OCI-LY7 (cell line): ENCODE measurements around the gene SAP130. TPM values are rescaled to one million over a fixed set of nuclear protein-coding genes. Genes with fewer than 3 reads are reported as not detected.

Experiments
- BruUV-seq: library from RNA; stranded (reverse); fragments of 400-500 nt; replicated peaks from 2 replicates; lab custom pipeline; 2021; lab: Mats Ljungman, UMichigan
- CTCF ChIA-PET: fragments of 300-600 bp; sonication (Branson Sonifier 250); formaldehyde crosslinking; loops from one replicate; lab custom pipeline; 2022; ENCODE audit warnings: antibody characterized with exemption; ENCODE audit not compliant: unreplicated experiment; lab: Charles Lee
- POLR2A ChIA-PET: fragments of 300-600 bp; sonication (Branson Sonifier 250); formaldehyde crosslinking; loops from one replicate; lab custom pipeline; 2022; ENCODE audit warnings: antibody characterized with exemption; lab: Charles Lee
- DNase-seq: peaks from one replicate; pipeline ENCODE4 v3.0.0-alpha.2; 2015; ENCODE audit warnings: low spot score
- H2AFZ ChIP-seq: fragments of 200-600 bp; sonication (generic), shearing (Covaris generic); 2 replicates; pipeline ENCODE4 v1.6.1; 2014; ENCODE audit warnings: mild to moderate bottlenecking, antibody characterized with exemption, low read length, moderate library complexity
- H3K27ac ChIP-seq: fragments of 200-600 bp; sonication (generic); 2 replicates; pipeline ENCODE4 v1.5.1; 2014; ENCODE audit warnings: mixed run types, low read depth, mild to moderate bottlenecking, moderate library complexity, low read length, inconsistent platforms; ENCODE audit not compliant: poor library complexity, severe bottlenecking
- H3K36me3 ChIP-seq: fragments of 200-600 bp; sonication (generic); 2 replicates; pipeline ENCODE4 v1.6.1; 2014; ENCODE audit warnings: mild to moderate bottlenecking, antibody characterized with exemption, low read length, moderate library complexity, mixed read lengths; ENCODE audit not compliant: insufficient read depth
- H3K4me1 ChIP-seq: fragments of 200-600 bp; sonication (generic); 2 replicates; pipeline ENCODE4 v1.5.1; 2014; ENCODE audit warnings: mild to moderate bottlenecking, low read length; ENCODE audit not compliant: insufficient read depth, poor library complexity, severe bottlenecking
- H3K4me2 ChIP-seq: fragments of 200-600 bp; sonication (generic); 2 replicates; pipeline ENCODE4 v1.6.1; 2014; ENCODE audit warnings: mild to moderate bottlenecking, low read length
- H3K4me3 ChIP-seq: fragments of 200-600 bp; sonication (generic); 2 replicates; pipeline ENCODE4 v1.5.1; 2014; ENCODE audit warnings: mild to moderate bottlenecking, low read depth, low read length; ENCODE audit not compliant: poor library complexity, severe bottlenecking
- H3K79me2 ChIP-seq: fragments of 200-600 bp; sonication (generic); 2 replicates; pipeline ENCODE4 v1.6.1; 2016; ENCODE audit warnings: low read depth, mild to moderate bottlenecking, low read length, moderate library complexity, mixed read lengths; ENCODE audit not compliant: insufficient read depth
- H3K9me2 ChIP-seq: fragments of 200-600 bp; sonication (generic); 2 replicates; pipeline ENCODE4 v1.6.1; 2016; ENCODE audit warnings: mild to moderate bottlenecking, low read length, mixed read lengths; ENCODE audit not compliant: insufficient read depth
- H3K9me3 ChIP-seq: fragments of 200-600 bp; sonication (generic); 2 replicates; pipeline ENCODE4 v1.6.1; 2014; ENCODE audit warnings: mild to moderate bottlenecking, mixed run types, low read length, mixed read lengths
- H4K20me1 ChIP-seq: fragments of 200-600 bp; sonication (generic); 2 replicates; pipeline ENCODE4 v1.6.1; 2014; ENCODE audit warnings: mild to moderate bottlenecking, antibody characterized with exemption, low read length, moderate library complexity, mixed read lengths; ENCODE audit not compliant: insufficient read depth
- CTCF ChIP-seq: fragments of 200-600 bp; sonication (generic); conservative IDR thresholded peaks from 2 replicates; pipeline ENCODE4 v1.5.1; 2014; ENCODE audit warnings: mild to moderate bottlenecking, antibody characterized with exemption, low read length, moderate library complexity, mixed read lengths
- EZH2phosphoT487 ChIP-seq: fragments of 200-600 bp; sonication (generic); IDR thresholded peaks from 2 replicates; pipeline ENCODE4 v1.6.1; 2018; ENCODE audit warnings: low read depth, borderline replicate concordance, mild to moderate bottlenecking, mixed run types, antibody characterized with exemption, low read length, moderate library complexity, mixed read lengths
- intact Hi-C: fragments of 100-400 bp; cut with micrococcal nuclease; formaldehyde crosslinking; loops from one replicate; pipeline ENCODE4 v1.10.0; 2022; ENCODE audit not compliant: unreplicated experiment
- total RNA-seq, 2 experiments: library from RNA; depleted of rRNA in 1 of 2; stranded (reverse); fragments of >200 nt in 1 of 2; shearing (Covaris generic) in 1 of 2; gene quantifications; 2 replicates each; pipeline ENCODE4 v1.2.3, GENCODE V29; 2014 to 2022

The SAP130 gene
- total RNA-seq, 2 experiments from 2014 or later = 9.6 to 31.8 TPM

- TF ChIP-seq CTCF (no peak), EZH2phosphoT487 (no peak)
- ChIA-PET POLR2A (interaction anchor here (0.7 kb wide), 2 partner anchors 475 to 1044 kb away, joined by 3 read pairs; no protein-coding TSS in a partner anchor), CTCF (no interaction called here)
Measured at GRCh38 chr2:127932199-127932876, 95.5 kb downstream of the SAP130 start.

GRCh38 chr2:127929449-127929848 is 98.4 kb downstream of the SAP130 start:
- intact Hi-C loops = no loop called here
- BruUV-seq = no TSS peak
- H3K36me3 ChIP-seq = no peaks in the 10 kb centered on the region

More at GRCh38 chr2:127932199-127932876, 95.5 kb downstream of the SAP130 start:
- DNase-seq = no peak
- Histone ChIP-seq H3K4me3 (no peak overlapping the region), H3K4me2 (no peak overlapping the region), H3K27ac (no peak overlapping the region), H3K4me1 (no peaks in the 10 kb centered on the region), H3K9me3 (no peaks in the 10 kb centered on the region), H2AFZ (no peak overlapping the region), H3K9me2 (no peaks in the 10 kb centered on the region), H3K36me3 (no peaks in the 10 kb centered on the region), H4K20me1 (no peaks in the 10 kb centered on the region), H3K79me2 (no peaks in the 10 kb centered on the region)
- intact Hi-C loops = no loop called here
- no TSS peak for BruUV-seq

More at GRCh38 chr2:127929449-127929848, 98.4 kb downstream of the SAP130 start:
- Histone ChIP-seq H3K9me2 (no peaks in the 10 kb centered on the region), H4K20me1 (no peaks in the 10 kb centered on the region), H3K79me2 (no peaks in the 10 kb centered on the region), H3K4me1 (no peaks in the 10 kb centered on the region), H3K4me3 (no peak overlapping the region), H3K9me3 (no peaks in the 10 kb centered on the region), H3K4me2 (no peak overlapping the region), H2AFZ (no peak overlapping the region), H3K27ac (no peak overlapping the region)
- CTCF ChIA-PET = no interaction called here
- POLR2A ChIA-PET = interaction anchor here (0.6 kb wide), 1 partner anchor 107 kb away, joined by 3 read pairs; no protein-coding TSS in a partner anchor
- TF ChIP-seq CTCF (no peak), EZH2phosphoT487 (no peak)
- DNase-seq = no peak
